Measurements from ENCODE around the gene ACSM4. TPM values are rescaled to one million over a fixed set of nuclear protein-coding genes. Genes with fewer than 3 reads are reported as not detected.
"Not testable (repeated sequence)": the region's sequence is repeated elsewhere in the genome, so short reads cannot be mapped to it uniquely, and the experiment has no call there.

ACSM4 gene
- total RNA-seq, 1 donor from 2014 or later = not detected

- Mint-ChIP-seq H3K4me1 (ENCODE audit: low read depth, unreplicated experiment) (no peaks in the 10 kb centered on the region), H3K27me3 (ENCODE audit: low read depth, unreplicated experiment) (peaks cover 7% of the 10 kb centered on the region), H3K9me3 (ENCODE audit: unreplicated experiment) (peaks cover 6% of the 10 kb centered on the region), H3K4me3 (ENCODE audit: unreplicated experiment) (no peak overlapping the region), H3K27ac (ENCODE audit: unreplicated experiment) (no peak overlapping the region), H3K36me3 (ENCODE audit: low read depth, unreplicated experiment) (no peaks in the 10 kb centered on the region)
- DNase-seq (ENCODE audit: low read depth) (no peak), FAIRE-seq (no peak)
- Histone ChIP-seq H3K9me3 (ENCODE audit: insufficient read depth, low read depth, low read length) (no peaks in the 10 kb centered on the region), H3K4me3 (ENCODE audit: insufficient read depth, low read depth, low read length) (no peak overlapping the region), H3K9ac (ENCODE audit: low read length) (no peak overlapping the region), H3K36me3 (ENCODE audit: insufficient read depth, low read length) (no peaks in the 10 kb centered on the region), H3K4me1 (ENCODE audit: insufficient read depth, low read length) (no peaks in the 10 kb centered on the region), H3K4me2 (ENCODE audit: low read length) (no peak overlapping the region), H3K27me3 (ENCODE audit: insufficient read depth, low read length) (no peaks in the 10 kb centered on the region), H3K79me2 (ENCODE audit: insufficient read depth, low read length) (no peaks in the 10 kb centered on the region), H2AFZ (ENCODE audit: low read depth, low read length) (no peak overlapping the region), H3K27ac (ENCODE audit: low read depth, low read length) (no peak overlapping the region), H4K20me1 (ENCODE audit: insufficient read depth, low read length) (no peaks in the 10 kb centered on the region)
- TF ChIP-seq CTCF (IDR thresholded peaks at IDR 0.05; ENCODE audit: insufficient read depth, low read depth, low read length) (no peak), EZH2 (IDR thresholded peaks at IDR 0.05; ENCODE audit: insufficient read depth, low read length) (no peak)
Observed at GRCh38 chr12:7322599-7322998, 18.7 kb downstream of the ACSM4 start.

DNA sequence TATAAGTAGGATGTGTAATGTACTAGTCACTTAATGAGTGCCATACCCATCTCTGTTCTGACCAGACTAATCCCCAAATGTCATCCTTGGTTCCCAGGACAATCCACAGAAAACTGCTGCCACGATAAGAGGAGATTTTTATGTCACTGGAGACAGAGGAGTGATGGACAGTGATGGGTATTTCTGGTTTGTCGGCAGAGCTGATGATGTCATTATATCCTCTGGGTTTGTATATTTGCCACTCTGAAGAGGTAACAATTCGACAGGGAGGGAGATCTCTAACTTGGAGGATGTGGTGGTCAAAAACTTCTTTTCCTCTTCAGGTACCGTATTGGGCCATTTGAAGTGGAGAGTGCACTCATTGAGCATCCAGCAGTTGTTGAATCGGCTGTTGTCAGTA is 20.3 kb downstream of the ACSM4 start:
- H3K79me2 ChIP-seq (ENCODE audit: insufficient read depth, low read length) = no peaks in the 10 kb centered on the region
- no peaks in the 10 kb centered on the region for H3K36me3 ChIP-seq (ENCODE audit: insufficient read depth, low read length)
- H3K4me1 Mint-ChIP-seq (ENCODE audit: low read depth, unreplicated experiment) = no peaks in the 10 kb centered on the region
- H3K27ac ChIP-seq (ENCODE audit: low read depth, low read length) = no peak overlapping the region
- H3K4me1 ChIP-seq (ENCODE audit: insufficient read depth, low read length) = no peaks in the 10 kb centered on the region
- H3K9me3 Mint-ChIP-seq (ENCODE audit: unreplicated experiment) = peaks cover 6% of the 10 kb centered on the region
- FAIRE-seq (no peak), DNase-seq (ENCODE audit: low read depth) (no peak)
- no peaks in the 10 kb centered on the region for H3K27me3 ChIP-seq (ENCODE audit: insufficient read depth, low read length)
- no peak overlapping the region for H3K27ac Mint-ChIP-seq (ENCODE audit: unreplicated experiment)
- TF ChIP-seq CTCF (IDR thresholded peaks at IDR 0.05; ENCODE audit: insufficient read depth, low read depth, low read length) = no peak
- TF ChIP-seq EZH2 (IDR thresholded peaks at IDR 0.05; ENCODE audit: insufficient read depth, low read length) = no peak
- H3K9me3 ChIP-seq (ENCODE audit: insufficient read depth, low read depth, low read length) = no peaks in the 10 kb centered on the region
- no peak overlapping the region for H3K9ac ChIP-seq (ENCODE audit: low read length)
- H2AFZ ChIP-seq (ENCODE audit: low read depth, low read length) = no peak overlapping the region
- H3K4me3 ChIP-seq (ENCODE audit: insufficient read depth, low read depth, low read length) = no peak overlapping the region
- H3K4me3 Mint-ChIP-seq (ENCODE audit: unreplicated experiment) = no peak overlapping the region
- no peaks in the 10 kb centered on the region for H3K36me3 Mint-ChIP-seq (ENCODE audit: low read depth, unreplicated experiment)
- peaks cover 7% of the 10 kb centered on the region for H3K27me3 Mint-ChIP-seq (ENCODE audit: low read depth, unreplicated experiment)
- no peaks in the 10 kb centered on the region for H4K20me1 ChIP-seq (ENCODE audit: insufficient read depth, low read length)
- no peak overlapping the region for H3K4me2 ChIP-seq (ENCODE audit: low read length)

DNA sequence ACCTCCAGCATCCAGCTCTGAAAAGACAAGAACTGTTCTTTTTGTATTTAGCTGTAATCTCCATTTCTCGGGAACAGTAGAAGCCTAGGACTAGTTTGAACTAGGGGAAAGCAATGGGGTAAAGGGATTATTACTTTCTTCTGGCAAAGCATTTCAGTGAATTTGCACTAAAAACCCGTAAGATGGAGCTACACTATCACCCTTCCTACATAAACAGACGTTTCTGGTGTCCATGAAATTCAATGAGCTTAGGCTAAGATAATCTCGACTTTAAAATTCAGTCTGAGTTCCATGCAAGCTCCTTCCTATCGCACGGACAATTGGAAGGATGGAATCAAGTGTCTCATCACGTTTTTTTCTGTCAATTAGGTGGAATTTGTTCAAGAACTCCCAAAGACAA is 24.0 kb downstream of the ACSM4 start:
- DNase-seq (ENCODE audit: low read depth) (no peak), FAIRE-seq (no peak)
- Histone ChIP-seq H3K36me3 (ENCODE audit: insufficient read depth, low read length) (no peaks in the 10 kb centered on the region), H3K4me1 (ENCODE audit: insufficient read depth, low read length) (no peaks in the 10 kb centered on the region), H3K9me3 (ENCODE audit: insufficient read depth, low read depth, low read length) (no peaks in the 10 kb centered on the region), H3K79me2 (ENCODE audit: insufficient read depth, low read length) (no peaks in the 10 kb centered on the region), H4K20me1 (ENCODE audit: insufficient read depth, low read length) (no peaks in the 10 kb centered on the region), H3K4me2 (ENCODE audit: low read length) (no peak overlapping the region), H2AFZ (ENCODE audit: low read depth, low read length) (no peak overlapping the region), H3K4me3 (ENCODE audit: insufficient read depth, low read depth, low read length) (no peak overlapping the region), H3K27ac (ENCODE audit: low read depth, low read length) (no peak overlapping the region), H3K9ac (ENCODE audit: low read length) (no peak overlapping the region), H3K27me3 (ENCODE audit: insufficient read depth, low read length) (no peaks in the 10 kb centered on the region)
- no peak overlapping the region for H3K27ac Mint-ChIP-seq (ENCODE audit: unreplicated experiment)
- peaks cover 5% of the 10 kb centered on the region for H3K27me3 Mint-ChIP-seq (ENCODE audit: low read depth, unreplicated experiment)
- H3K9me3 Mint-ChIP-seq (ENCODE audit: unreplicated experiment) = peaks cover 13% of the 10 kb centered on the region
- TF ChIP-seq CTCF (IDR thresholded peaks at IDR 0.05; ENCODE audit: insufficient read depth, low read depth, low read length) (no peak), EZH2 (IDR thresholded peaks at IDR 0.05; ENCODE audit: insufficient read depth, low read length) (no peak)
- no peak overlapping the region for H3K4me3 Mint-ChIP-seq (ENCODE audit: unreplicated experiment)
- H3K36me3 Mint-ChIP-seq (ENCODE audit: low read depth, unreplicated experiment) = no peaks in the 10 kb centered on the region
- no peaks in the 10 kb centered on the region for H3K4me1 Mint-ChIP-seq (ENCODE audit: low read depth, unreplicated experiment)

GRCh38 chr12:7337790-7338189 is 33.9 kb downstream of the ACSM4 start:
- not testable (repeated sequence) for H3K4me3 Mint-ChIP-seq (ENCODE audit: unreplicated experiment); H3K4me3 ChIP-seq (ENCODE audit: insufficient read depth, low read depth, low read length); H3K27me3 ChIP-seq (ENCODE audit: insufficient read depth, low read length); FAIRE-seq; H3K4me1 Mint-ChIP-seq (ENCODE audit: low read depth, unreplicated experiment); H3K27me3 Mint-ChIP-seq (ENCODE audit: low read depth, unreplicated experiment); H3K9me3 ChIP-seq (ENCODE audit: insufficient read depth, low read depth, low read length); H3K79me2 ChIP-seq (ENCODE audit: insufficient read depth, low read length); H3K27ac Mint-ChIP-seq (ENCODE audit: unreplicated experiment); DNase-seq (ENCODE audit: low read depth); H3K9ac ChIP-seq (ENCODE audit: low read length); H2AFZ ChIP-seq (ENCODE audit: low read depth, low read length); H4K20me1 ChIP-seq (ENCODE audit: insufficient read depth, low read length); H3K36me3 ChIP-seq (ENCODE audit: insufficient read depth, low read length); H3K4me1 ChIP-seq (ENCODE audit: insufficient read depth, low read length); H3K27ac ChIP-seq (ENCODE audit: low read depth, low read length); H3K36me3 Mint-ChIP-seq (ENCODE audit: low read depth, unreplicated experiment); H3K4me2 ChIP-seq (ENCODE audit: low read length)
- peaks cover 17% of the 10 kb centered on the region for H3K9me3 Mint-ChIP-seq (ENCODE audit: unreplicated experiment)

Data from astrocyte (in vitro differentiated cells and primary cell).